Breast epithelium (tissue), 3 donors: Measurements from ENCODE around the gene EPDR1.

Experiments used
- POLR2A ChIP-seq: fragments of 450-650 bp; IDR thresholded peaks from one replicate; pipeline ENCODE4 v1.6.1; 2016; ENCODE audit warnings: antibody characterized with exemption, mild to moderate bottlenecking, moderate library complexity
- TF ChIP-seq, protein P1 (sequence below), 3 donors: fragments of 450-650 bp; IDR thresholded peaks; one replicate each; pipeline ENCODE4 v1.5.1; 2016 to 2017; ENCODE audit warnings: antibody characterized with exemption in 3 of 3, mild to moderate bottlenecking in 3 of 3, moderate library complexity in 3 of 3

DNA sequence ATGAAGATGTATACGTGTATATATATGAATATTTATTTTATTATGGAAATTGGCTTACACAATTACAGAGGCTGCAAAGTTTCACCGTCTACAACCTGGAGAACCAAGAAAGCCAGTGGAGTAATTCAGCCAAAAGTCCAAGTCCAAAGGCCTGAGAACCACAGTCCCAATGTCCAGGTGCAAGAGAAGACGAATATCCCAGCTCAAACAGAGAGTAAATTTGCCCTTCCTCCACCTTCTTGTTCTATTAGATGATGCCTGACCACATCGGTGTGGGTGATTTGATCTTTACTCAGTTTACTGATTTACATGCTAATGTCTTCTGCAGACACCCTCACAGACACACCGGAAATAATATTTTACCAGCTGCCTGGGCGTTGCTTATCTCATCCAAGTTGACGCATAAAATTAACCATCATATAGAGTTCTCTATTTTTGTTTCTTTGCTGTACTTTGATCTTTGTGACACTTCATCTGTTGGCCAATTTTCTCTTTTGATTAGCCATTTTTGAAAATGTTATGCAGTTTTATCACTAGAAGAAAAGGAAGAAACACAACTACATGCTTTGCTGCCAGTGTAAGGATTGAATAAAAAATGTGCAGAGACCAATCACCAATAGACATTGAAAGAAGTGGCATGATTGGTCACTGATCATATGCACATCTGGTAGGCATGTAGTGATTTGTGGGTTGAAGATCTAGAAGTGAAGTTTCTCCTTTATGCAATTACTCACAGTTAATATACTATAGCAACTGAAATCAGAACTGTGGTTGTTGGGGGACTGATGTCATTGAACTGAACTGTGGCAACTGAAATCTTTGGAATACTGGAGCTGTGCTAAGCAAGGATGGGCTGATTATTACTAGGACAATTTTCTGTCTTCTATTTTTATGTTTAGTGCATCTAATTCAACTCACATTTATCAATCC is 68.5 kb downstream of the EPDR1 start:
- TF ChIP-seq, protein P1, sequence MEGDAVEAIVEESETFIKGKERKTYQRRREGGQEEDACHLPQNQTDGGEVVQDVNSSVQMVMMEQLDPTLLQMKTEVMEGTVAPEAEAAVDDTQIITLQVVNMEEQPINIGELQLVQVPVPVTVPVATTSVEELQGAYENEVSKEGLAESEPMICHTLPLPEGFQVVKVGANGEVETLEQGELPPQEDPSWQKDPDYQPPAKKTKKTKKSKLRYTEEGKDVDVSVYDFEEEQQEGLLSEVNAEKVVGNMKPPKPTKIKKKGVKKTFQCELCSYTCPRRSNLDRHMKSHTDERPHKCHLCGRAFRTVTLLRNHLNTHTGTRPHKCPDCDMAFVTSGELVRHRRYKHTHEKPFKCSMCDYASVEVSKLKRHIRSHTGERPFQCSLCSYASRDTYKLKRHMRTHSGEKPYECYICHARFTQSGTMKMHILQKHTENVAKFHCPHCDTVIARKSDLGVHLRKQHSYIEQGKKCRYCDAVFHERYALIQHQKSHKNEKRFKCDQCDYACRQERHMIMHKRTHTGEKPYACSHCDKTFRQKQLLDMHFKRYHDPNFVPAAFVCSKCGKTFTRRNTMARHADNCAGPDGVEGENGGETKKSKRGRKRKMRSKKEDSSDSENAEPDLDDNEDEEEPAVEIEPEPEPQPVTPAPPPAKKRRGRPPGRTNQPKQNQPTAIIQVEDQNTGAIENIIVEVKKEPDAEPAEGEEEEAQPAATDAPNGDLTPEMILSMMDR (IDR thresholded peaks at IDR 0.05), result no peak
- TF ChIP-seq POLR2A, result no peak
